Measurements from ENCODE around the gene OSBPL10.

- TF ChIP-seq CTCF (IDR thresholded peaks at IDR 0.05; ENCODE audit: low read length): no peak
- TF ChIP-seq EZH2 (IDR thresholded peaks at IDR 0.05; ENCODE audit: borderline replicate concordance, low read length): no peak
These were observed 153.1 kb downstream of the OSBPL10 start for GRCh38 chr3:31828007-31828406.

All from OCI-LY1 (cell line).